GM12878 (cell line): ENCODE measurements around the gene CSN1S1.

ENCODE experiments used
- CREB1 ChIP-seq: IDR thresholded peaks from 2 replicates; pipeline ENCODE4 v1.6.1; 2012; ENCODE audit warnings: low read depth, mild to moderate bottlenecking, inconsistent platforms
- EZH2 ChIP-seq: IDR thresholded peaks from 2 replicates; pipeline ENCODE4 v1.6.1; 2012; ENCODE audit warnings: low read depth, mild to moderate bottlenecking, control low read depth, inconsistent platforms, low read length, borderline replicate concordance; ENCODE audit not compliant: control insufficient read depth
- YY1 ChIP-seq: IDR thresholded peaks from 2 replicates; pipeline ENCODE4 v1.6.1; 2011; ENCODE audit warnings: low read depth, mild to moderate bottlenecking, low read length
- TF ChIP-seq, protein P1 (sequence below): IDR thresholded peaks from 2 replicates; pipeline ENCODE4 v1.6.1; 2011; ENCODE audit warnings: low read depth, low read length, improper control_type of control experiment, borderline replicate concordance
- TF ChIP-seq, protein P2 (sequence below): fragments of 450-650 bp; IDR thresholded peaks from 2 replicates; pipeline ENCODE4 v1.6.1; 2017; ENCODE audit warnings: mild to moderate bottlenecking, moderate library complexity
- TF ChIP-seq, protein P3 (sequence below): fragments of 450-650 bp; IDR thresholded peaks from 2 replicates; pipeline ENCODE4 v1.6.1; 2016; ENCODE audit warnings: mild to moderate bottlenecking

DNA sequence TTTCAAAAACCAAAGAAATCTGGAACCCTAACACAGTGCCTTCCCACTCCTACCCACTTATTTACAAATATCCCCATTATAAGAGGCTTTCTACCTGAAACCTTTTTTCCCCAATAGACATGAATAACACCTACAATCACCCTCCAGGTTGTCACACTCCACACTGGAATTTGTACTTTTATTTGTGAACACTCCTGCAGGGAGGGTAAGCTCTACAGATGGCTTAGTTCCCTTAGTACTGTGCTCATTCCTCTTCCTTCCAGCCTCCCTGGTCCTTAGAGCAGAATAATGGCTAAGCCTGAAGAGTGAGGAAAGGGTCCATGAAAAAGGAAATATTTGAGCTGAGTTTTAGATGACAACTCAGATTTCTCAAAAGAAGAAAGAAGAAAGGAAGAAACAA is 48.7 kb upstream of the CSN1S1 start:
- TF ChIP-seq YY1 (no peak), EZH2 (no peak), CREB1 (no peak)
- TF ChIP-seq, protein P1, sequence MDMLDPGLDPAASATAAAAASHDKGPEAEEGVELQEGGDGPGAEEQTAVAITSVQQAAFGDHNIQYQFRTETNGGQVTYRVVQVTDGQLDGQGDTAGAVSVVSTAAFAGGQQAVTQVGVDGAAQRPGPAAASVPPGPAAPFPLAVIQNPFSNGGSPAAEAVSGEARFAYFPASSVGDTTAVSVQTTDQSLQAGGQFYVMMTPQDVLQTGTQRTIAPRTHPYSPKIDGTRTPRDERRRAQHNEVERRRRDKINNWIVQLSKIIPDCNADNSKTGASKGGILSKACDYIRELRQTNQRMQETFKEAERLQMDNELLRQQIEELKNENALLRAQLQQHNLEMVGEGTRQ, result no peak
- TF ChIP-seq, protein P2, sequence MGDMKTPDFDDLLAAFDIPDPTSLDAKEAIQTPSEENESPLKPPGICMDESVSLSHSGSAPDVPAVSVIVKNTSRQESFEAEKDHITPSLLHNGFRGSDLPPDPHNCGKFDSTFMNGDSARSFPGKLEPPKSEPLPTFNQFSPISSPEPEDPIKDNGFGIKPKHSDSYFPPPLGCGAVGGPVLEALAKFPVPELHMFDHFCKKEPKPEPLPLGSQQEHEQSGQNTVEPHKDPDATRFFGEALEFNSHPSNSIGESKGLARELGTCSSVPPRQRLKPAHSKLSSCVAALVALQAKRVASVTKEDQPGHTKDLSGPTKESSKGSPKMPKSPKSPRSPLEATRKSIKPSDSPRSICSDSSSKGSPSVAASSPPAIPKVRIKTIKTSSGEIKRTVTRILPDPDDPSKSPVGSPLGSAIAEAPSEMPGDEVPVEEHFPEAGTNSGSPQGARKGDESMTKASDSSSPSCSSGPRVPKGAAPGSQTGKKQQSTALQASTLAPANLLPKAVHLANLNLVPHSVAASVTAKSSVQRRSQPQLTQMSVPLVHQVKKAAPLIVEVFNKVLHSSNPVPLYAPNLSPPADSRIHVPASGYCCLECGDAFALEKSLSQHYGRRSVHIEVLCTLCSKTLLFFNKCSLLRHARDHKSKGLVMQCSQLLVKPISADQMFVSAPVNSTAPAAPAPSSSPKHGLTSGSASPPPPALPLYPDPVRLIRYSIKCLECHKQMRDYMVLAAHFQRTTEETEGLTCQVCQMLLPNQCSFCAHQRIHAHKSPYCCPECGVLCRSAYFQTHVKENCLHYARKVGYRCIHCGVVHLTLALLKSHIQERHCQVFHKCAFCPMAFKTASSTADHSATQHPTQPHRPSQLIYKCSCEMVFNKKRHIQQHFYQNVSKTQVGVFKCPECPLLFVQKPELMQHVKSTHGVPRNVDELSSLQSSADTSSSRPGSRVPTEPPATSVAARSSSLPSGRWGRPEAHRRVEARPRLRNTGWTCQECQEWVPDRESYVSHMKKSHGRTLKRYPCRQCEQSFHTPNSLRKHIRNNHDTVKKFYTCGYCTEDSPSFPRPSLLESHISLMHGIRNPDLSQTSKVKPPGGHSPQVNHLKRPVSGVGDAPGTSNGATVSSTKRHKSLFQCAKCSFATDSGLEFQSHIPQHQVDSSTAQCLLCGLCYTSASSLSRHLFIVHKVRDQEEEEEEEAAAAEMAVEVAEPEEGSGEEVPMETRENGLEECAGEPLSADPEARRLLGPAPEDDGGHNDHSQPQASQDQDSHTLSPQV, result no peak
- TF ChIP-seq, protein P3, sequence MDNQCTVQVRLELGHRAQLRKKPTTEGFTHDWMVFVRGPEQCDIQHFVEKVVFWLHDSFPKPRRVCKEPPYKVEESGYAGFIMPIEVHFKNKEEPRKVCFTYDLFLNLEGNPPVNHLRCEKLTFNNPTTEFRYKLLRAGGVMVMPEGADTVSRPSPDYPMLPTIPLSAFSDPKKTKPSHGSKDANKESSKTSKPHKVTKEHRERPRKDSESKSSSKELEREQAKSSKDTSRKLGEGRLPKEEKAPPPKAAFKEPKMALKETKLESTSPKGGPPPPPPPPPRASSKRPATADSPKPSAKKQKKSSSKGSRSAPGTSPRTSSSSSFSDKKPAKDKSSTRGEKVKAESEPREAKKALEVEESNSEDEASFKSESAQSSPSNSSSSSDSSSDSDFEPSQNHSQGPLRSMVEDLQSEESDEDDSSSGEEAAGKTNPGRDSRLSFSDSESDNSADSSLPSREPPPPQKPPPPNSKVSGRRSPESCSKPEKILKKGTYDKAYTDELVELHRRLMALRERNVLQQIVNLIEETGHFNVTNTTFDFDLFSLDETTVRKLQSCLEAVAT, result no peak
